Stomach (tissue), 4 donors: ENCODE measurements around the gene PTGS1.

Experiments
- POLR2A ChIP-seq, 4 donors: fragments of 450-650 bp; IDR thresholded peaks; one replicate each; pipeline ENCODE4 v1.6.1; 2016; ENCODE audit warnings: antibody characterized with exemption in 4 of 4, control low read depth in 2 of 4, mild to moderate bottlenecking in 1 of 4, moderate library complexity in 1 of 4
- POLR2AphosphoS5 ChIP-seq, 3 donors: sonication (generic); formaldehyde crosslinking; IDR thresholded peaks; one replicate each; pipeline ENCODE4 v1.6.1; 2016; ENCODE audit warnings: antibody characterized with exemption in 3 of 3
- TF ChIP-seq, protein P1 (sequence below), 7 experiments: fragments of 450-650 bp in 4 of 7; fragments of 200-600 bp in 3 of 7; sonication (generic) in 3 of 7; IDR thresholded peaks; one replicate each; pipeline ENCODE4 v1.5.1; 2016 to 2019; ENCODE audit warnings: antibody characterized with exemption in 7 of 7, control low read depth in 2 of 7, mild to moderate bottlenecking in 1 of 7

DNA sequence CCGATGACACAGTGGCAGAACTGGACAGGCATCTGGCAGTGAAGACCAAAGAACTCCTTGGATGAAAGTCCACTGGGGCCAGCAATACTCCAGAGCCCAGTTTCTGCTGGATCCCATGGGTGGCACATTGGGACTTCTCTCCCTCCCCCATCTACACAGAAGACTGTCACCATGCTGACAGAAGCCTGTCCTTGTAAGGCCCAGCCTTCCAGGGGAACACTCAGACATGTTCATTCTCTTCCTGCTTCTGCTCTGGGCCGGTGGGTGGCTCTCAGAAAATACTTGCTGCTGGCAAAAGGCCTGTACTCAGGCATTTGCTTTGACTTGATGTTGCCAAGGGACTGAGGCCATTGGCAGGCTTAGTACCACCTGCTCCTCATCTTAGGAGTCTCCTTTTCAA lies 48.3 kb upstream of the PTGS1 start:
- TF ChIP-seq POLR2AphosphoS5 (IDR thresholded peaks at IDR 0.05) = no peak
- TF ChIP-seq, protein P1, sequence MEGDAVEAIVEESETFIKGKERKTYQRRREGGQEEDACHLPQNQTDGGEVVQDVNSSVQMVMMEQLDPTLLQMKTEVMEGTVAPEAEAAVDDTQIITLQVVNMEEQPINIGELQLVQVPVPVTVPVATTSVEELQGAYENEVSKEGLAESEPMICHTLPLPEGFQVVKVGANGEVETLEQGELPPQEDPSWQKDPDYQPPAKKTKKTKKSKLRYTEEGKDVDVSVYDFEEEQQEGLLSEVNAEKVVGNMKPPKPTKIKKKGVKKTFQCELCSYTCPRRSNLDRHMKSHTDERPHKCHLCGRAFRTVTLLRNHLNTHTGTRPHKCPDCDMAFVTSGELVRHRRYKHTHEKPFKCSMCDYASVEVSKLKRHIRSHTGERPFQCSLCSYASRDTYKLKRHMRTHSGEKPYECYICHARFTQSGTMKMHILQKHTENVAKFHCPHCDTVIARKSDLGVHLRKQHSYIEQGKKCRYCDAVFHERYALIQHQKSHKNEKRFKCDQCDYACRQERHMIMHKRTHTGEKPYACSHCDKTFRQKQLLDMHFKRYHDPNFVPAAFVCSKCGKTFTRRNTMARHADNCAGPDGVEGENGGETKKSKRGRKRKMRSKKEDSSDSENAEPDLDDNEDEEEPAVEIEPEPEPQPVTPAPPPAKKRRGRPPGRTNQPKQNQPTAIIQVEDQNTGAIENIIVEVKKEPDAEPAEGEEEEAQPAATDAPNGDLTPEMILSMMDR (IDR thresholded peaks at IDR 0.05) = no peak
- no peak for TF ChIP-seq POLR2A (IDR thresholded peaks at IDR 0.05)
